Endothelial cell (in vitro differentiated cells): ENCODE data around the gene NACAD. TPM values are rescaled to one million over a fixed set of nuclear protein-coding genes. Genes with fewer than 3 reads are reported as not detected.

Experiments
- DNase-seq: peaks from one replicate; pipeline ENCODE4 v3.0.0; 2021; ENCODE audit warnings: low spot score
- H3K27ac Mint-ChIP-seq: one replicate; pipeline ENCODE4 v1.8.0; 2021; ENCODE audit warnings: mixed read lengths, inconsistent platforms; ENCODE audit not compliant: unreplicated experiment
- H3K27me3 Mint-ChIP-seq: one replicate; pipeline ENCODE4 v1.8.0; 2021; ENCODE audit warnings: mild to moderate bottlenecking, moderate library complexity, mixed read lengths, inconsistent platforms; ENCODE audit not compliant: unreplicated experiment
- H3K36me3 Mint-ChIP-seq: one replicate; pipeline ENCODE4 v1.8.0; 2021; ENCODE audit warnings: mild to moderate bottlenecking, low read depth, mixed read lengths, inconsistent platforms; ENCODE audit not compliant: unreplicated experiment
- H3K4me1 Mint-ChIP-seq: one replicate; pipeline ENCODE4 v1.8.0; 2021; ENCODE audit warnings: mild to moderate bottlenecking, mixed read lengths, inconsistent platforms; ENCODE audit not compliant: unreplicated experiment
- H3K4me3 Mint-ChIP-seq: one replicate; pipeline ENCODE4 v1.8.0; 2021; ENCODE audit warnings: mild to moderate bottlenecking, mixed read lengths, inconsistent platforms; ENCODE audit not compliant: unreplicated experiment
- H3K9me3 Mint-ChIP-seq: one replicate; pipeline ENCODE4 v1.8.0; 2021; ENCODE audit warnings: mixed read lengths, inconsistent platforms; ENCODE audit not compliant: unreplicated experiment
- total RNA-seq: library from RNA; stranded (reverse); fragmentation: NEBNext Ultra II Directional; extraction: Animal tissue kit (Norgen Biotek cat#: 25700); gene quantifications from one replicate; pipeline ENCODE4 v1.2.1, GENCODE V29; 2021; ENCODE audit not compliant: unreplicated experiment
- TF ChIP-seq, protein P1 (sequence below): fragments of 200-600 bp; sonication (generic); IDR thresholded peaks from one replicate; pipeline ENCODE4 v1.5.0; 2021; ENCODE audit warnings: antibody characterized with exemption; ENCODE audit not compliant: unreplicated experiment

Gene NACAD
- total RNA-seq, 1 donor from 2014 or later = 3.5 TPM

- Mint-ChIP-seq H3K36me3 (no peaks in the 10 kb centered on the region), H3K9me3 (no peaks in the 10 kb centered on the region), H3K27me3 (peaks cover 1% of the 10 kb centered on the region), H3K27ac (no peak overlapping the region), H3K4me3 (no peak overlapping the region), H3K4me1 (no peaks in the 10 kb centered on the region)
- TF ChIP-seq, protein P1, sequence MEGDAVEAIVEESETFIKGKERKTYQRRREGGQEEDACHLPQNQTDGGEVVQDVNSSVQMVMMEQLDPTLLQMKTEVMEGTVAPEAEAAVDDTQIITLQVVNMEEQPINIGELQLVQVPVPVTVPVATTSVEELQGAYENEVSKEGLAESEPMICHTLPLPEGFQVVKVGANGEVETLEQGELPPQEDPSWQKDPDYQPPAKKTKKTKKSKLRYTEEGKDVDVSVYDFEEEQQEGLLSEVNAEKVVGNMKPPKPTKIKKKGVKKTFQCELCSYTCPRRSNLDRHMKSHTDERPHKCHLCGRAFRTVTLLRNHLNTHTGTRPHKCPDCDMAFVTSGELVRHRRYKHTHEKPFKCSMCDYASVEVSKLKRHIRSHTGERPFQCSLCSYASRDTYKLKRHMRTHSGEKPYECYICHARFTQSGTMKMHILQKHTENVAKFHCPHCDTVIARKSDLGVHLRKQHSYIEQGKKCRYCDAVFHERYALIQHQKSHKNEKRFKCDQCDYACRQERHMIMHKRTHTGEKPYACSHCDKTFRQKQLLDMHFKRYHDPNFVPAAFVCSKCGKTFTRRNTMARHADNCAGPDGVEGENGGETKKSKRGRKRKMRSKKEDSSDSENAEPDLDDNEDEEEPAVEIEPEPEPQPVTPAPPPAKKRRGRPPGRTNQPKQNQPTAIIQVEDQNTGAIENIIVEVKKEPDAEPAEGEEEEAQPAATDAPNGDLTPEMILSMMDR = no peak
- DNase-seq = no peak
These were observed 38.2 kb upstream of the NACAD start for GRCh38 chr7:45126920-45127319.

GRCh38 chr7:45126201-45126600 lies 37.4 kb upstream of the NACAD start:
- no peak for DNase-seq
- H3K27me3 Mint-ChIP-seq = peaks cover 3% of the 10 kb centered on the region
- H3K27ac Mint-ChIP-seq = no peak overlapping the region
- TF ChIP-seq, protein P1 = no peak
- no peaks in the 10 kb centered on the region for H3K9me3 Mint-ChIP-seq
- no peak overlapping the region for H3K4me3 Mint-ChIP-seq
- no peaks in the 10 kb centered on the region for H3K4me1 Mint-ChIP-seq
- H3K36me3 Mint-ChIP-seq = no peaks in the 10 kb centered on the region

- no peaks in the 10 kb centered on the region for H3K36me3 Mint-ChIP-seq
- DNase-seq = no peak
- no peak overlapping the region for H3K27ac Mint-ChIP-seq
- TF ChIP-seq, protein P1 = no peak
- no peaks in the 10 kb centered on the region for H3K4me1 Mint-ChIP-seq
- no peaks in the 10 kb centered on the region for H3K9me3 Mint-ChIP-seq
- H3K4me3 Mint-ChIP-seq = no peak overlapping the region
- H3K27me3 Mint-ChIP-seq = peaks cover 4% of the 10 kb centered on the region
These were observed 36.6 kb upstream of the NACAD start for GRCh38 chr7:45125193-45125904.

GRCh38 chr7:45123913-45124710 lies 35.3 kb upstream of the NACAD start:
- Mint-ChIP-seq H3K36me3 (no peaks in the 10 kb centered on the region), H3K27ac (no peak overlapping the region), H3K27me3 (peaks cover 9% of the 10 kb centered on the region), H3K9me3 (no peaks in the 10 kb centered on the region), H3K4me1 (no peaks in the 10 kb centered on the region), H3K4me3 (no peak overlapping the region)
- TF ChIP-seq, protein P1 = no peak
- DNase-seq = no peak
